T-helper 2 cell (primary cell): ENCODE results near the gene SPAG6.

Experiments used
- DNase-seq, 5 experiments: peaks; one replicate each; pipeline versions ENCODE4 v3.0.0 to v3.0.0-alpha.2; 2012 to 2022

Gene SPAG6

GRCh38 chr10:22322641-22323160 lies 22.6 kb upstream of the SPAG6 start:
- DNase-seq, result no peak

- no peak for DNase-seq
Observed at GRCh38 chr10:22323538-22324305, 21.6 kb upstream of the SPAG6 start.

GRCh38 chr10:22324413-22324812 lies 20.9 kb upstream of the SPAG6 start:
- no peak for DNase-seq

GRCh38 chr10:22324893-22325271 lies 20.4 kb upstream of the SPAG6 start:
- DNase-seq, result no peak

GRCh38 chr10:22325272-22326144 lies 19.8 kb upstream of the SPAG6 start:
- DNase-seq, result peak; percentile 43 to 80 (median 74)

- DNase-seq, result no peak
Observed at GRCh38 chr10:22326145-22326702, 19.1 kb upstream of the SPAG6 start.

GRCh38 chr10:22329150-22329549 lies 16.1 kb upstream of the SPAG6 start:
- no peak for DNase-seq

- no peak for DNase-seq
Observed at GRCh38 chr10:22332116-22332692, 13.1 kb upstream of the SPAG6 start.

GRCh38 chr10:22333167-22333974 lies 11.9 kb upstream of the SPAG6 start:
- DNase-seq, result peak in 2 of 5 experiments; percentile 62 to 86

GRCh38 chr10:22333975-22334282 lies 11.4 kb upstream of the SPAG6 start:
- DNase-seq, result no peak

- no peak for DNase-seq
Observed at GRCh38 chr10:22334414-22335172, 10.7 kb upstream of the SPAG6 start.

GRCh38 chr10:22335173-22335933 lies 9.9 kb upstream of the SPAG6 start:
- peak; percentile 38 to 92 (median 71) for DNase-seq

- DNase-seq, result no peak
Observed at GRCh38 chr10:22338185-22338900, 7.0 kb upstream of the SPAG6 start.

GRCh38 chr10:22338931-22339330 lies 6.4 kb upstream of the SPAG6 start:
- DNase-seq, result no peak

- DNase-seq, result no peak
Observed at GRCh38 chr10:22339761-22340328, 5.5 kb upstream of the SPAG6 start.

GRCh38 chr10:22340329-22341189 lies 4.7 kb upstream of the SPAG6 start:
- DNase-seq, result peak; percentile 26 to 85 (median 43)

- peak in 1 of 5 experiments; percentile 14 for DNase-seq
Observed at GRCh38 chr10:22341190-22341925, 3.9 kb upstream of the SPAG6 start.

GRCh38 chr10:22341926-22342196 lies 3.4 kb upstream of the SPAG6 start:
- DNase-seq, result no peak
